Tibial nerve (tissue), 4 donors: ENCODE data around the gene THEMIS.

Source experiments
- EP300 ChIP-seq, 2 donors: sonication (generic); formaldehyde crosslinking; IDR thresholded peaks; one replicate each; pipeline ENCODE4 v1.6.1; 2017; ENCODE audit warnings: antibody characterized with exemption in 2 of 2, mild to moderate bottlenecking in 1 of 2
- POLR2A ChIP-seq, 2 donors: fragments of 450-650 bp; IDR thresholded peaks; one replicate each; pipeline ENCODE4 v1.6.1; 2017; ENCODE audit warnings: antibody characterized with exemption in 2 of 2, mild to moderate bottlenecking in 2 of 2, moderate library complexity in 2 of 2
- TF ChIP-seq, protein P1 (sequence below), 5 experiments: fragments of 200-600 bp in 3 of 5; fragments of 450-650 bp in 2 of 5; sonication (generic) in 3 of 5; IDR thresholded peaks; one replicate each; pipeline ENCODE4 v1.5.1; 2016 to 2019; ENCODE audit warnings: antibody characterized with exemption in 5 of 5, mild to moderate bottlenecking in 3 of 5, moderate library complexity in 2 of 5

DNA sequence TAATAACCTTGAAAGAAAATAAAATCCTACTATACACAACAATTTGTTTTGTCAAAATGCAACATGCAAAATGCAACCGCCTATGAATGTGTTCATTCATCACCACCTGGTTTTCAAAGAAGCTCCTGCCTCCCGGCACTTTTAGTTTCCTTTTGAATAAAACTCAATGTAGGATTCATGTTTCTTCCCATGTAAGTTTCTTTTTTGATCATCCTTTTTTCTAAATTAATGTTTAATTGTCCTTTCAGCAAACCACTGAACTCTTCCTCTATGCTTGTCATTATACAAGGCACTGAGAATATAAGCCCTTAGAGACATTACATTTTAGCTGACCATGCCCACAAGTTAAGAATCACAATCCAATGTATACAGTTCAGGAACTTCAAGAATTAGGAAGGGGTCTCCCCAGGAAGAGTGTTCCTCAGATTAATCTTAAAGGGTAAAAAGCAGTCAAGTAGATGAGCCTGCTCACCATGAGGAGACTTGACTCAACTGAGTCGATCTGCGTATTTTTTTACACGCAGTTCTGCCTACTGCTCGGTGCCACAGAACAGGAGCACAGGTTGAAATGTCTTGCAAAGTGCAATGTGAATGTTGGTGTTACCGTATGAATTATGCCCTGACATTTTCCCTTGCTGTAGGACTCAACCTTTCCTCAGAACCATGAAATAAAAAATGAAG is 7.2 kb upstream of the THEMIS start:
- TF ChIP-seq, protein P1, sequence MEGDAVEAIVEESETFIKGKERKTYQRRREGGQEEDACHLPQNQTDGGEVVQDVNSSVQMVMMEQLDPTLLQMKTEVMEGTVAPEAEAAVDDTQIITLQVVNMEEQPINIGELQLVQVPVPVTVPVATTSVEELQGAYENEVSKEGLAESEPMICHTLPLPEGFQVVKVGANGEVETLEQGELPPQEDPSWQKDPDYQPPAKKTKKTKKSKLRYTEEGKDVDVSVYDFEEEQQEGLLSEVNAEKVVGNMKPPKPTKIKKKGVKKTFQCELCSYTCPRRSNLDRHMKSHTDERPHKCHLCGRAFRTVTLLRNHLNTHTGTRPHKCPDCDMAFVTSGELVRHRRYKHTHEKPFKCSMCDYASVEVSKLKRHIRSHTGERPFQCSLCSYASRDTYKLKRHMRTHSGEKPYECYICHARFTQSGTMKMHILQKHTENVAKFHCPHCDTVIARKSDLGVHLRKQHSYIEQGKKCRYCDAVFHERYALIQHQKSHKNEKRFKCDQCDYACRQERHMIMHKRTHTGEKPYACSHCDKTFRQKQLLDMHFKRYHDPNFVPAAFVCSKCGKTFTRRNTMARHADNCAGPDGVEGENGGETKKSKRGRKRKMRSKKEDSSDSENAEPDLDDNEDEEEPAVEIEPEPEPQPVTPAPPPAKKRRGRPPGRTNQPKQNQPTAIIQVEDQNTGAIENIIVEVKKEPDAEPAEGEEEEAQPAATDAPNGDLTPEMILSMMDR (IDR thresholded peaks at IDR 0.05), result no peak
- no peak for TF ChIP-seq POLR2A (IDR thresholded peaks at IDR 0.05)
- no peak for TF ChIP-seq EP300 (IDR thresholded peaks at IDR 0.05)
